NB4 (cell line): ENCODE results near the gene PHF24.

ENCODE experiments used
- MYC ChIP-seq: IDR thresholded peaks from 2 replicates; pipeline ENCODE4 v1.6.1; 2011; ENCODE audit warnings: low read depth, low read length
- POLR2A ChIP-seq: IDR thresholded peaks from 2 replicates; pipeline ENCODE4 v1.6.1; 2011; ENCODE audit warnings: mild to moderate bottlenecking; ENCODE audit not compliant: insufficient read length; ENCODE audit errors: extremely low read depth
- TF ChIP-seq, protein P1 (sequence below): IDR thresholded peaks from one replicate; pipeline ENCODE4 v1.5.1; 2012; ENCODE audit warnings: low read depth, low read length
- TF ChIP-seq, protein P2 (sequence below): IDR thresholded peaks from 2 replicates; pipeline ENCODE4 v1.6.1; 2011; ENCODE audit warnings: low read depth, low read length

DNA sequence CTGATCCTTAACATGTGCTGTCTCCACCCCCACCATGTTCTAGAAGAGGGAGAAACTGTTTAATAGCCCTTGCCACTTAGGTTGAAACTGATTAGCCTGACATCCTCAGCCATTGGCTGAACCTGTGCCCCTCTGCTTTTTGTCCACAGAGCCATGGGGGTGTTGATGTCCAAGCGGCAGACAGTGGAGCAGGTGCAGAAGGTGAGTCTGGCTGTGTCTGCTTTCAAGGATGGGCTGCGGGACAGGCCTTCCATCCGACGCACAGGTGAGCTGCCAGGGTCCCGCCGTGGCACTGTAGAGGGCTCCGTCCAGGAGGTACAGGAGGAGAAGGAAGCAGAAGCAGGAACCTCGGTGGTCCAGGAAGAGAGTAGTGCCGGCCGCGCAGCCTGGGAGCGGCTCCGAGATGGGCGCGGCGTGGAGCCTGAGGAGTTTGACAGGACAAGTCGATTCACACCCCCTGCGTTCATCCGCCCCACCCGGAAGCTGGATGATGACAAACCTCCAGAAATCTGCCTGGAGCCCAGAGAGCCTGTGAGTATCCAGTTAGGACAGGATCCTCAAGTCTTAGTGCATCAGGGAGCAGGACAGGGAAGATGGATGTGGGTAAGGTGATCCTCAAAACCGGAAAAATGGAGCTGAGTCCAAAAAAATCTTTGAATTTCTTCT lies 13.2 kb downstream of the PHF24 start:
- TF ChIP-seq, protein P1, sequence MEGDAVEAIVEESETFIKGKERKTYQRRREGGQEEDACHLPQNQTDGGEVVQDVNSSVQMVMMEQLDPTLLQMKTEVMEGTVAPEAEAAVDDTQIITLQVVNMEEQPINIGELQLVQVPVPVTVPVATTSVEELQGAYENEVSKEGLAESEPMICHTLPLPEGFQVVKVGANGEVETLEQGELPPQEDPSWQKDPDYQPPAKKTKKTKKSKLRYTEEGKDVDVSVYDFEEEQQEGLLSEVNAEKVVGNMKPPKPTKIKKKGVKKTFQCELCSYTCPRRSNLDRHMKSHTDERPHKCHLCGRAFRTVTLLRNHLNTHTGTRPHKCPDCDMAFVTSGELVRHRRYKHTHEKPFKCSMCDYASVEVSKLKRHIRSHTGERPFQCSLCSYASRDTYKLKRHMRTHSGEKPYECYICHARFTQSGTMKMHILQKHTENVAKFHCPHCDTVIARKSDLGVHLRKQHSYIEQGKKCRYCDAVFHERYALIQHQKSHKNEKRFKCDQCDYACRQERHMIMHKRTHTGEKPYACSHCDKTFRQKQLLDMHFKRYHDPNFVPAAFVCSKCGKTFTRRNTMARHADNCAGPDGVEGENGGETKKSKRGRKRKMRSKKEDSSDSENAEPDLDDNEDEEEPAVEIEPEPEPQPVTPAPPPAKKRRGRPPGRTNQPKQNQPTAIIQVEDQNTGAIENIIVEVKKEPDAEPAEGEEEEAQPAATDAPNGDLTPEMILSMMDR = no peak
- TF ChIP-seq, protein P2, sequence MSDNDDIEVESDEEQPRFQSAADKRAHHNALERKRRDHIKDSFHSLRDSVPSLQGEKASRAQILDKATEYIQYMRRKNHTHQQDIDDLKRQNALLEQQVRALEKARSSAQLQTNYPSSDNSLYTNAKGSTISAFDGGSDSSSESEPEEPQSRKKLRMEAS = no peak
- TF ChIP-seq POLR2A (no peak), MYC (no peak)
